ENCODE measurements around the gene RBP2.

Gene RBP2

GRCh38 chr3:139481116-139481515 is 4.8 kb upstream of the RBP2 start:
- no peak for DNase-seq (ENCODE audit: low spot score)

GRCh38 chr3:139480585-139480984 is 4.3 kb upstream of the RBP2 start:
- no peak for DNase-seq (ENCODE audit: low spot score)

GRCh38 chr3:139477710-139478640 is 1.7 kb upstream of the RBP2 start:
- no peak for DNase-seq (ENCODE audit: low spot score)

- no peak for DNase-seq (ENCODE audit: low spot score)
These were observed 3.1 kb downstream of the RBP2 start for GRCh38 chr3:139473155-139473771.

- no peak for DNase-seq (ENCODE audit: low spot score)
These were observed 3.8 kb downstream of the RBP2 start for GRCh38 chr3:139472380-139473010.

- no peak for DNase-seq (ENCODE audit: low spot score)
These were observed 6.1 kb downstream of the RBP2 start for GRCh38 chr3:139470199-139470598.

- no peak for DNase-seq (ENCODE audit: low spot score)
These were observed 7.9 kb downstream of the RBP2 start for GRCh38 chr3:139468399-139468798.

GRCh38 chr3:139466360-139466759 is 10.0 kb downstream of the RBP2 start:
- DNase-seq (ENCODE audit: low spot score), result no peak

GRCh38 chr3:139465636-139466035 is 10.7 kb downstream of the RBP2 start:
- DNase-seq (ENCODE audit: low spot score), result no peak

GRCh38 chr3:139463466-139463865 is 12.8 kb downstream of the RBP2 start:
- no peak for DNase-seq (ENCODE audit: low spot score)

- DNase-seq (ENCODE audit: low spot score), result no peak
These were observed 15.8 kb downstream of the RBP2 start for GRCh38 chr3:139460529-139460928.

GRCh38 chr3:139460076-139460475 is 16.2 kb downstream of the RBP2 start:
- DNase-seq (ENCODE audit: low spot score), result no peak

- DNase-seq (ENCODE audit: low spot score), result no peak
These were observed 18.0 kb downstream of the RBP2 start for GRCh38 chr3:139458348-139458747.

GRCh38 chr3:139457066-139457465 is 19.2 kb downstream of the RBP2 start:
- DNase-seq (ENCODE audit: low spot score), result no peak

GRCh38 chr3:139456386-139456785 is 19.9 kb downstream of the RBP2 start:
- DNase-seq (ENCODE audit: low spot score), result no peak

- no peak for DNase-seq (ENCODE audit: low spot score)
These were observed 20.5 kb downstream of the RBP2 start for GRCh38 chr3:139455855-139456254.

- DNase-seq (ENCODE audit: low spot score), result no peak
These were observed 21.1 kb downstream of the RBP2 start for GRCh38 chr3:139455206-139455605.

- DNase-seq (ENCODE audit: low spot score), result no peak
These were observed 22.0 kb downstream of the RBP2 start for GRCh38 chr3:139454346-139454745.

- no peak for DNase-seq (ENCODE audit: low spot score)
These were observed 26.2 kb downstream of the RBP2 start for GRCh38 chr3:139450159-139450558.

- no peak for DNase-seq (ENCODE audit: low spot score)
These were observed 26.8 kb downstream of the RBP2 start for GRCh38 chr3:139449566-139449965.

GRCh38 chr3:139448104-139448503 is 28.2 kb downstream of the RBP2 start:
- peak; percentile 92 for DNase-seq (ENCODE audit: low spot score)

GRCh38 chr3:139447486-139447885 is 28.8 kb downstream of the RBP2 start:
- DNase-seq (ENCODE audit: low spot score), result no peak

- DNase-seq (ENCODE audit: low spot score), result no peak
These were observed 31.9 kb downstream of the RBP2 start for GRCh38 chr3:139444446-139444845.
